Mesendoderm (in vitro differentiated cells): ENCODE data around the gene AFAP1.

Experiments used
- DNase-seq: peaks from one replicate; pipeline ENCODE4 v3.0.0; 2013
- H2AK5ac ChIP-seq: 2 replicates; pipeline ENCODE4 v1.6.1; 2013; ENCODE audit warnings: low read length, inconsistent platforms
- H2BK120ac ChIP-seq: 2 replicates; pipeline ENCODE4 v1.6.1; 2013; ENCODE audit warnings: low read depth, mild to moderate bottlenecking, low read length, moderate library complexity, mixed read lengths
- H2BK15ac ChIP-seq: replicated peaks from 2 replicates; pipeline ENCODE4 v1.6.1; 2013; ENCODE audit warnings: low read depth, mild to moderate bottlenecking, moderate library complexity
- H2BK5ac ChIP-seq: 2 replicates; pipeline ENCODE4 v1.6.1; 2013; ENCODE audit warnings: low read length, inconsistent platforms
- H3K18ac ChIP-seq: 2 replicates; pipeline ENCODE4 v1.6.1; 2013; ENCODE audit warnings: mild to moderate bottlenecking, low read length, mixed read lengths
- H3K23ac ChIP-seq: one replicate; pipeline ENCODE4 v1.6.1; 2013; ENCODE audit warnings: low read length
- H3K27ac ChIP-seq: 2 replicates; pipeline ENCODE4 v1.5.1; 2013; ENCODE audit warnings: low read depth, mild to moderate bottlenecking, inconsistent platforms, low read length, moderate library complexity
- H3K27me3 ChIP-seq: 2 replicates; pipeline ENCODE4 v1.6.1; 2013; ENCODE audit warnings: low read length, control low read depth, mild to moderate bottlenecking, inconsistent platforms; ENCODE audit not compliant: insufficient read depth, poor library complexity
- H3K36me3 ChIP-seq: 2 replicates; pipeline ENCODE4 v1.6.1; 2013; ENCODE audit warnings: low read length, inconsistent platforms; ENCODE audit not compliant: control insufficient read depth, insufficient read depth
- H3K4ac ChIP-seq: one replicate; pipeline ENCODE4 v1.6.1; 2013; ENCODE audit warnings: low read depth, mild to moderate bottlenecking, low read length, moderate library complexity
- H3K4me1 ChIP-seq: 2 replicates; pipeline ENCODE4 v1.6.1; 2013; ENCODE audit warnings: low read depth, low read length, inconsistent platforms; ENCODE audit not compliant: control insufficient read depth
- H3K4me2 ChIP-seq: 2 replicates; pipeline ENCODE4 v1.6.1; 2013; ENCODE audit warnings: low read length
- H3K4me3 ChIP-seq: 2 replicates; pipeline ENCODE4 v1.5.1; 2013; ENCODE audit warnings: mild to moderate bottlenecking, low read length
- H3K56ac ChIP-seq: one replicate; pipeline ENCODE4 v1.6.1; 2013; ENCODE audit warnings: low read length
- H3K79me1 ChIP-seq: 2 replicates; pipeline ENCODE4 v1.6.1; 2013; ENCODE audit warnings: low read length, inconsistent platforms
- H3K79me2 ChIP-seq: 2 replicates; pipeline ENCODE4 v1.6.1; 2013; ENCODE audit warnings: mild to moderate bottlenecking, low read length; ENCODE audit not compliant: control insufficient read depth, insufficient read depth
- H3K9ac ChIP-seq: 2 replicates; pipeline ENCODE4 v1.6.1; 2013; ENCODE audit warnings: low read length, inconsistent platforms
- H4K5ac ChIP-seq: one replicate; pipeline ENCODE4 v1.6.1; 2013; ENCODE audit warnings: low read length
- H4K8ac ChIP-seq: one replicate; pipeline ENCODE4 v1.6.1; 2013; ENCODE audit warnings: low read depth, mild to moderate bottlenecking, control low read depth, low read length, moderate library complexity
- WGBS: extraction: QIAGEN DNeasy Blood & Tissue Kit; methylation state at CpG from one replicate; pipeline ENCODE4 v1.1.7; 2013; ENCODE audit warnings: low lambda C conversion rate, missing lambda C conversion rate; ENCODE audit not compliant: insufficient coverage; ENCODE audit errors: extremely low coverage; 5-methylcytosine and 5-hydroxymethylcytosine counted together

Gene AFAP1

GRCh38 chr4:7807351-7807921, 132.2 kb downstream of the AFAP1 start:
- H4K5ac ChIP-seq, result no peak overlapping the region
- H3K56ac ChIP-seq, result no peak overlapping the region
- DNase-seq, result no peak
- no peaks in the 10 kb centered on the region for H3K27me3 ChIP-seq
- no peak overlapping the region for H2AK5ac ChIP-seq
- H3K4me2 ChIP-seq, result no peak overlapping the region
- no peak overlapping the region for H3K4me3 ChIP-seq
- no peaks in the 10 kb centered on the region for H3K79me1 ChIP-seq
- no peaks in the 10 kb centered on the region for H3K79me2 ChIP-seq
- no peak overlapping the region for H3K4ac ChIP-seq
- no peak overlapping the region for H3K23ac ChIP-seq
- no peak overlapping the region for H3K18ac ChIP-seq
- no peak overlapping the region for H2BK120ac ChIP-seq
- H3K4me1 ChIP-seq, result no peaks in the 10 kb centered on the region
- no CpG with 5 or more reads among the region's 12 CpGs for WGBS
- no peak overlapping the region for H3K27ac ChIP-seq
- no peak overlapping the region for H2BK15ac ChIP-seq
- no peak overlapping the region for H4K8ac ChIP-seq
- H3K9ac ChIP-seq, result no peak overlapping the region
- H3K36me3 ChIP-seq, result no peaks in the 10 kb centered on the region
- no peak overlapping the region for H2BK5ac ChIP-seq

- Histone ChIP-seq H3K79me1 (no peaks in the 10 kb centered on the region), H3K4ac (no peak overlapping the region), H3K18ac (no peak overlapping the region), H3K4me1 (no peaks in the 10 kb centered on the region), H4K8ac (no peak overlapping the region), H4K5ac (no peak overlapping the region), H2AK5ac (no peak overlapping the region), H3K79me2 (no peaks in the 10 kb centered on the region), H3K23ac (no peak overlapping the region), H3K4me2 (no peak overlapping the region), H3K27ac (peak overlapping the region; percentile 6), H3K4me3 (no peak overlapping the region), H3K36me3 (no peaks in the 10 kb centered on the region), H3K9ac (no peak overlapping the region), H3K27me3 (no peaks in the 10 kb centered on the region), H2BK120ac (no peak overlapping the region), H3K56ac (no peak overlapping the region), H2BK15ac (no peak overlapping the region), H2BK5ac (no peak overlapping the region)
- no peak for DNase-seq
- no CpG with 5 or more reads among the region's 11 CpGs for WGBS
These were observed 133.1 kb downstream of the AFAP1 start for GRCh38 chr4:7806338-7807090.

GRCh38 chr4:7805533-7806337, 133.9 kb downstream of the AFAP1 start:
- H3K27ac ChIP-seq, result peak overlapping the region; percentile 6
- H2BK120ac ChIP-seq, result no peak overlapping the region
- no peaks in the 10 kb centered on the region for H3K27me3 ChIP-seq
- peak; percentile 91 for DNase-seq
- H3K4me3 ChIP-seq, result no peak overlapping the region
- H3K9ac ChIP-seq, result no peak overlapping the region
- H4K8ac ChIP-seq, result no peak overlapping the region
- no peak overlapping the region for H3K56ac ChIP-seq
- H2BK15ac ChIP-seq, result no peak overlapping the region
- no peak overlapping the region for H4K5ac ChIP-seq
- WGBS, result no CpG with 5 or more reads among the region's 21 CpGs
- H2AK5ac ChIP-seq, result no peak overlapping the region
- H3K18ac ChIP-seq, result no peak overlapping the region
- no peaks in the 10 kb centered on the region for H3K4me1 ChIP-seq
- H3K79me1 ChIP-seq, result no peaks in the 10 kb centered on the region
- H3K4ac ChIP-seq, result no peak overlapping the region
- no peaks in the 10 kb centered on the region for H3K36me3 ChIP-seq
- H3K79me2 ChIP-seq, result no peaks in the 10 kb centered on the region
- H3K4me2 ChIP-seq, result no peak overlapping the region
- H2BK5ac ChIP-seq, result no peak overlapping the region
- no peak overlapping the region for H3K23ac ChIP-seq

- H4K8ac ChIP-seq, result no peak overlapping the region
- no peak overlapping the region for H3K18ac ChIP-seq
- H2BK5ac ChIP-seq, result no peak overlapping the region
- H4K5ac ChIP-seq, result no peak overlapping the region
- no peak overlapping the region for H3K9ac ChIP-seq
- no peaks in the 10 kb centered on the region for H3K4me1 ChIP-seq
- no peak for DNase-seq
- no CpG with 5 or more reads among the region's 15 CpGs for WGBS
- H3K36me3 ChIP-seq, result no peaks in the 10 kb centered on the region
- H3K23ac ChIP-seq, result no peak overlapping the region
- H3K56ac ChIP-seq, result no peak overlapping the region
- H3K27me3 ChIP-seq, result no peaks in the 10 kb centered on the region
- no peak overlapping the region for H3K4me3 ChIP-seq
- H3K4ac ChIP-seq, result no peak overlapping the region
- H3K79me1 ChIP-seq, result no peaks in the 10 kb centered on the region
- H3K4me2 ChIP-seq, result no peak overlapping the region
- H2BK15ac ChIP-seq, result no peak overlapping the region
- no peak overlapping the region for H2BK120ac ChIP-seq
- no peak overlapping the region for H2AK5ac ChIP-seq
- H3K79me2 ChIP-seq, result no peaks in the 10 kb centered on the region
- H3K27ac ChIP-seq, result peak overlapping the region; percentile 17
These were observed 134.8 kb downstream of the AFAP1 start for GRCh38 chr4:7804756-7805385.

- Histone ChIP-seq H3K27me3 (no peaks in the 10 kb centered on the region), H3K79me2 (no peaks in the 10 kb centered on the region), H2BK120ac (no peak overlapping the region), H3K27ac (no peak overlapping the region), H3K4me2 (no peak overlapping the region), H2AK5ac (no peak overlapping the region), H3K23ac (no peak overlapping the region), H2BK15ac (no peak overlapping the region), H2BK5ac (no peak overlapping the region), H3K4ac (no peak overlapping the region), H4K5ac (no peak overlapping the region), H3K36me3 (peaks cover 2% of the 10 kb centered on the region), H3K9ac (no peak overlapping the region), H3K79me1 (no peaks in the 10 kb centered on the region), H3K18ac (peak overlapping the region; percentile 73), H3K56ac (no peak overlapping the region), H3K4me1 (no peaks in the 10 kb centered on the region), H3K4me3 (no peak overlapping the region), H4K8ac (no peak overlapping the region)
- peak; percentile 88 for DNase-seq
- WGBS, result no CpG with 5 or more reads among the region's 16 CpGs
These were observed 135.5 kb downstream of the AFAP1 start for GRCh38 chr4:7803992-7804755.
